HG02943 (cell line): Measurements from ENCODE around the gene LRRC27.

Experiments used
- ATAC-seq: cut with Tn5 transposase; IDR thresholded peaks from one replicate; pipeline ENCODE4 v1.9.1; 2021; ENCODE audit warnings: mild to moderate bottlenecking, low read depth, moderate library complexity; ENCODE audit not compliant: unreplicated experiment

LRRC27 gene

GRCh38 chr10:132397036-132397541, 65.1 kb downstream of the LRRC27 start, which contains the start of gene PWWP2B:
PWWP2B (plus strand) TSS chr10:132397200; CDS start chr10:132397227, 27 bp downstream.
- ATAC-seq = peak; percentile 44

- ATAC-seq = peak; percentile 46
These were observed 65.9 kb downstream of the LRRC27 start for GRCh38 chr10:132397671-132398565.

- no peak for ATAC-seq
These were observed 66.6 kb downstream of the LRRC27 start for GRCh38 chr10:132398566-132398991.

- ATAC-seq = no peak
These were observed 67.4 kb downstream of the LRRC27 start for GRCh38 chr10:132399117-132400035.

GRCh38 chr10:132400041-132400546, 68.1 kb downstream of the LRRC27 start:
- no peak for ATAC-seq

GRCh38 chr10:132400547-132401151, 68.7 kb downstream of the LRRC27 start:
- no peak for ATAC-seq

GRCh38 chr10:132401401-132402118, 69.6 kb downstream of the LRRC27 start:
- ATAC-seq = no peak

GRCh38 chr10:132402781-132403241, 70.8 kb downstream of the LRRC27 start:
- ATAC-seq = no peak

- ATAC-seq = no peak
These were observed 71.6 kb downstream of the LRRC27 start for GRCh38 chr10:132403511-132404168.

- no peak for ATAC-seq
These were observed 72.3 kb downstream of the LRRC27 start for GRCh38 chr10:132404169-132404880.

GRCh38 chr10:132404911-132405462, 73.0 kb downstream of the LRRC27 start:
- ATAC-seq = no peak

GRCh38 chr10:132405463-132405991, 73.5 kb downstream of the LRRC27 start:
- no peak for ATAC-seq

GRCh38 chr10:132406181-132406580, 74.2 kb downstream of the LRRC27 start:
- no peak for ATAC-seq

GRCh38 chr10:132406750-132407149, 74.8 kb downstream of the LRRC27 start:
- no peak for ATAC-seq

GRCh38 chr10:132407243-132407746, 75.3 kb downstream of the LRRC27 start:
- no peak for ATAC-seq

GRCh38 chr10:132407846-132408278, 75.9 kb downstream of the LRRC27 start:
- ATAC-seq = no peak

GRCh38 chr10:132408367-132408781, 76.4 kb downstream of the LRRC27 start:
- ATAC-seq = no peak
